IPS-18a (cell line): Measurements from ENCODE around the gene HTR3E.
A peak's percentile ranks its signal among the peaks of the same experiment; 100 is the strongest.
"Not testable (repeated sequence)": the region's sequence is repeated elsewhere in the genome, so short reads cannot be mapped to it uniquely, and the experiment has no call there.

Experiments
- H3K27ac ChIP-seq: one replicate; pipeline ENCODE4 v1.5.1; 2013; ENCODE audit warnings: low read length
- H3K27me3 ChIP-seq: one replicate; pipeline ENCODE4 v1.6.1; 2013; ENCODE audit warnings: mild to moderate bottlenecking, low read length; ENCODE audit not compliant: control insufficient read depth, insufficient read depth
- H3K36me3 ChIP-seq: one replicate; pipeline ENCODE4 v1.6.1; 2013; ENCODE audit warnings: low read depth, low read length; ENCODE audit not compliant: control insufficient read depth
- H3K4me1 ChIP-seq: one replicate; pipeline ENCODE4 v1.6.1; 2013; ENCODE audit warnings: low read depth, low read length; ENCODE audit not compliant: control insufficient read depth
- H3K4me3 ChIP-seq: one replicate; pipeline ENCODE4 v1.5.1; 2013; ENCODE audit warnings: low read length
- H3K9ac ChIP-seq: one replicate; pipeline ENCODE4 v1.6.1; 2013; ENCODE audit warnings: mild to moderate bottlenecking, low read length, moderate library complexity
- H3K9me3 ChIP-seq: one replicate; pipeline ENCODE4 v1.6.1; 2013; ENCODE audit warnings: low read depth, low read length; ENCODE audit not compliant: control insufficient read depth

The HTR3E gene

DNA sequence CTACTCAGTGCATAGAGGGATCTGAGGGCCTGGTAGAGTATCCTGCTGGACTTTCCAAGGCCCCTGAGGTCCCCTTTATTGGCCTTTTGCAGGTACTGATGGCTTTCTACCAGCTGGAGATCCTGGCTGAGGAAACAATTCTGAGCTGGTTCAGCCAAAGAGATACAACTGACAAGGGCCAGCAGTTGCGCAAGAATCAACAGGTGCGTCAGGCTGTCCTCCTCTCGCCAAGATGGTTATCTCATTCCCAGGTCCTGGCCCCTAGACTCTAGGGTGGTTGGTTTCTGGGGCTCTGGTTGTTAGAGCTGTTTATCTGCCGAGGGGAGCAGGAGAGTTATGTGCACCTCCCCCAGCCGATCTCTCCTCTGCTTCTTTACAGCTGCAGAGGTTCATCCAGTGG, 47.6 kb downstream of the HTR3E start:
- Histone ChIP-seq H3K4me3 (no peak overlapping the region), H3K9ac (no peak overlapping the region), H3K27ac (no peak overlapping the region), H3K9me3 (no peaks in the 10 kb centered on the region), H3K36me3 (peaks cover 55% of the 10 kb centered on the region), H3K27me3 (no peaks in the 10 kb centered on the region), H3K4me1 (no peaks in the 10 kb centered on the region)

DNA sequence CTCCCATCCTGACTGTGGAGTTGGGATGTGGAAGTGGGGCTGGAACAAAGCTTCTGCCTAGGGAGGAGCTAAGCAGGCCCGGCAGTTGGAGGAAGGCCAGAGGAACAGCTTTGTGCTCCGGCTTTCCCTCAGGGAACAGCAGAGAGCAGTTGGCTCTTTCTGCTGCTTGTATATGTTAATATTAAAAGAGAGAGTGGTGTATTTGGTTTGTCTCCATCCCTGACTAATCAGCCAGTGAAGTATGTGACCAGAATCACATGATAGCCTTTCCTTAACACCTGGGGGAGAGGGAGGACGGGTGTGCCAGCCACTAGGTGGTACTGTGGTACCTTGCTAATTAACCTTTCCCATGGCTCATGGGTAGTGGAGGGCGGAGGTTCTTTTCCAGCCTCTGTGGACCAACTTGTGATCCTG, 48.3 kb downstream of the HTR3E start:
- no peak overlapping the region for H3K4me3 ChIP-seq
- H3K36me3 ChIP-seq: peaks cover 53% of the 10 kb centered on the region
- no peak overlapping the region for H3K27ac ChIP-seq
- no peak overlapping the region for H3K9ac ChIP-seq
- H3K4me1 ChIP-seq: no peaks in the 10 kb centered on the region
- no peaks in the 10 kb centered on the region for H3K27me3 ChIP-seq
- no peaks in the 10 kb centered on the region for H3K9me3 ChIP-seq

DNA sequence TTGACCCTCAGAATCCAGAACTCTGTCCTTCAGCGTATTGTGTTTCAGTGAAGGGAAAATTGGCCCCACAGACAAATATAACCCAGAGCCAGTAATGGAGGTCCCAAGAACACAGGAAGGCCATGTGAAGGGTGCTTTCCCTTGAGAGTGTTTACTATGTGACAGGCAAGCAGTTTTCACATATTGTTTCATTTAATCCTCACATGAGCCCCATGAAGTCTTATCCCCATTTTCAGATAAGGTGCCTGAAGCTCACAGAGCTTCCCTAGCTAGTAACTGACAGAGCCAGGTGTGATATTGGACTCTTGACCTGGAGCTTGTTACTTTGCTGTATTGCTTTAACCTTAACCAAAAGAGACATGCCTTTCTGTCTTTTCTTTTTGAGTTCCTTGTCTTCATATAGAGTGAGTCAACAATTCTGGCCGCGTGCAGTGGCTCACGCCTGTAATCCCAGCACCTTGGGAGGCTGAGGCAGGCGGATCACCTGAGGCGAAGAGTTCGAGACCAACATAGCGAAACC, 48.9 kb downstream of the HTR3E start:
- Histone ChIP-seq H3K9me3 (no peaks in the 10 kb centered on the region), H3K4me1 (no peaks in the 10 kb centered on the region), H3K27me3 (no peaks in the 10 kb centered on the region), H3K36me3 (peaks cover 46% of the 10 kb centered on the region), H3K27ac (no peak overlapping the region), H3K9ac (no peak overlapping the region), H3K4me3 (no peak overlapping the region)

- H3K4me1 ChIP-seq: no peaks in the 10 kb centered on the region
- H3K27me3 ChIP-seq: no peaks in the 10 kb centered on the region
- no peak overlapping the region for H3K9ac ChIP-seq
- peaks cover 24% of the 10 kb centered on the region for H3K36me3 ChIP-seq
- H3K27ac ChIP-seq: no peak overlapping the region
- no peak overlapping the region for H3K4me3 ChIP-seq
- H3K9me3 ChIP-seq: no peaks in the 10 kb centered on the region
Measured at GRCh38 chr3:184148076-184148475, 51.2 kb downstream of the HTR3E start.

GRCh38 chr3:184149123-184149522, 52.3 kb downstream of the HTR3E start:
- Histone ChIP-seq H3K27me3 (no peaks in the 10 kb centered on the region), H3K9me3 (no peaks in the 10 kb centered on the region), H3K36me3 (peaks cover 14% of the 10 kb centered on the region), H3K27ac (no peak overlapping the region), H3K4me3 (no peak overlapping the region), H3K9ac (no peak overlapping the region), H3K4me1 (no peaks in the 10 kb centered on the region)

DNA sequence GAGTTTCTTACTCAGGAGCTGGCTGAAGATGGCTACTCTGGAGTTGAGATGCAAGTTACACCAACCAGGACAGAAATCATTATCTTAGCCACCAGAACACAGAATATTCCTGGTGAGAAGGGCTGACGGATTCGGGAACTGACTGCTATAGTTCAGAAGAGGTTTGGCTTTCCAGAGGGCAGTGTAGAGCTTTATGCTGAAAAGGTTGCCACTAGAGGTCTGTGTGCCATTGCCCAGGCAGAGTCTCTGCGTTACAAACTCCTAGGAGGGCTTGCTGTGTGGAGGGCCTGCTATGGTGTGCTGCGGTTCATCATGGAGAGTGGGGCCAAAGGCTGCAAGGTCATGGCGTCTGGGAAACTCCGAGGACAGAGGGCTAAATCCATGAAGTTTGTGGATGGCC, 52.9 kb downstream of the HTR3E start:
- H3K27ac ChIP-seq, H3K4me3 ChIP-seq, H3K9me3 ChIP-seq, H3K36me3 ChIP-seq, H3K27me3 ChIP-seq, H3K4me1 ChIP-seq, H3K9ac ChIP-seq: not testable (repeated sequence)

DNA sequence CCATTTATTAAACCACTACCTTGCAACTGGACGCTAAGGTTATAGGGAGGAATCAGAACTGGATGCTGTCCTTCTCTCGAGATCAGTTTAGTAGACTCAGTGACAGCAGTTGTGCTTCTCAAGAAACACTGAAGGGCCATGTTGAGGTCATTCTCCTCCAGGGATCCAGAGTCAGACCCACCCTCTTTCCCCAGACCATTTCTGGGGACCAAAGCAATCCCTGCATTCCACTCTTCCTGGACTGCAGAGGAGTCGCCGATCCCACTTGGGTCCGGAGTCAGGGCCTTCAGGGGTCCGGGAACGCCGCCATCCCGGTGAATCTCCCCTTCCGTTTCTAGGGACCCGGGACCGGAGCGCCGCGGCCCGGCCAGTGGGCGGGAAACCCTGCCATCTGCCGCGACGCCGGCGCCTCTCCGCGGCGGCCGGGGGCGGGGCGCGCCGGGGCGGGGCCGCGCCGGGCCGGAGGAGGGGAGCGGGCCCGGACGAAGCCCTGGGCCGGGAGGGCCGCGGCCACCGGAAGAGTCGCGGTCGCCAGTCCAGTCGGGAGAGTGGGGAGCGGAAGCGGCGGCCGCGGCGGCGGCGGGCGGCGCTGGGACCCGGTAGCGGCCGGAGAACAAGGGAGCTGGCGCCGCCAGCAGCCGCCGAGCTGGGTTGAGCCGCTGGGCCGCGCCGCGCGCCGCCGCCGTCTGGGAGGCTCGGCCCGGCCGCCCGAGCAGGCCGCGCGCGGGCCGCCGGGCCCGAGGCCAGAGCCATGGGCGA, 58.2 kb downstream of the HTR3E start, which contains the start of gene DVL3:
Gene DVL3 (plus strand): TSS at position 493 of the 759 bp plus-strand sequence. CDS start 259 bp downstream, at position 752.
- peak within 1 kb of the TSS; percentile 82 for H3K9ac ChIP-seq
- H3K4me1 ChIP-seq: peaks cover 10% of the 10 kb centered on the region
- no peak within 1 kb of the TSS for H3K27ac ChIP-seq
- peak within 1 kb of the TSS; percentile 95 for H3K4me3 ChIP-seq
- no peaks in the 10 kb centered on the region for H3K9me3 ChIP-seq
- H3K27me3 ChIP-seq: no peaks in the 10 kb centered on the region
- H3K36me3 ChIP-seq: no peaks in the 10 kb centered on the region

DNA sequence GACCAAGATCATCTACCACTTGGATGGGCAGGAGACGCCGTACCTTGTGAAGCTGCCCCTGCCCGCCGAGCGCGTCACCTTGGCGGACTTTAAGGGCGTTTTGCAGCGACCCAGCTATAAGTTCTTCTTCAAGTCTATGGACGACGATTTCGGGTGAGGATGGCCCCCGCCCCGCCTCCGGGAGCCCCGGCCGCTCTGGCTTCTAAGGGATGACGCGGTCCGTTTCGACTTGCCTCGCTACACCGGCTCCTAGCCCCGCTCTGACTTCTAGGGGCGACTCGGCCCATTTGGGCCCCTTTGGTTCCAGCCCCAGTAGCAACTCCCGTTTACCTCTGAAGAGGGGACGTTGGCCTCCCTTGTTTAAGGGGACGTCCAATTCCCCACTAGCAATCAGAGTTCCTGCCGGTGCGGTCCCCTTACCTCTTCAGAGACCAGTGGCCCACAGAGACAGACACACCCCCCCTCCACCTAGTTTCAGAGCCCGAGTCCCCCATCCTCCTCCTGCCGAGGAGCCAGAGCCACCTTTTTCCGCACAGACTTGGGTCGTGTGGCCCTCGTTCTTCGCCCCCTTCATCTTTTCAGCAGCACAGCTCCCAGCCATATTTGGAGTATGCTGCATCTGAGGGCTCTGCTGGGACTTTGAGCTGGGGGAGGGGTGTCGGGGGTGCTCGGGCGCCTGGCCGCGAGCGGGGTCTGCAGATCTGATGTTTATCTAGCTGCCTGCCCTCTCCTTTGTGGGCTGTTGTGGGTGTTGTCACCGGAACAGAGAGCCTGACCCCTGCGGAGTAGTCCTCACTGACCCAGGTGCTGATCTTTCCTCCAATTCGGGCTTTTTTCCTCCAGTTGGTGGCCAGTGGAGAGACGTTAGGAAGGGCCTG, 59.0 kb downstream of the HTR3E start:
- Histone ChIP-seq H3K27me3 (no peaks in the 10 kb centered on the region), H3K9me3 (no peaks in the 10 kb centered on the region), H3K9ac (peak overlapping the region; percentile 82), H3K27ac (no peak overlapping the region), H3K4me1 (peaks cover 10% of the 10 kb centered on the region), H3K4me3 (peak overlapping the region; percentile 95), H3K36me3 (no peaks in the 10 kb centered on the region)

DNA sequence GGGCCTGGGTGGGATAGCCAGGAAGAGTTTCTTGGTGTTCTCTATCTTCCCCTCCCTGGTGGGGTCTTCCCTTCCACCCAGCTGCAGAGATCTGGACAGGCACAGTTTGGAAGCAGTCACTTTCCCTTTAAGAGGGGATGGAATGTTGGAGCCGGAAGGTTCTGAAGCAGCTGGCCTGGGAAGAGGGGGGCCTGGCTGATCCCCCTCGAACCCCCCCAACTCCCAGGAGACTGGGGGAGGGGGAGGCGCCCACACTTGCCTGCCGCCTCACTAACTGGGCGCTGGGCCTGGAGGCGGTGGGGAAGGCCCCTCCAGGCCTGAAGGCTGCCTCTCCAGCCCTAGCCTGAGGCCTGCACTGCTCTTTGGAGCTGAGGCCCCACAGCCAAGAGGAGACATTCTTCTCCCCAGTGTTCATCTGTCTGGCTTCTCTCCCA, 59.7 kb downstream of the HTR3E start:
- Histone ChIP-seq H3K9me3 (no peaks in the 10 kb centered on the region), H3K36me3 (no peaks in the 10 kb centered on the region), H3K9ac (peak overlapping the region; percentile 82), H3K4me1 (peaks cover 10% of the 10 kb centered on the region), H3K27me3 (no peaks in the 10 kb centered on the region), H3K4me3 (peak overlapping the region; percentile 95), H3K27ac (peak overlapping the region; percentile 10)
